Fibroblast of lung (primary cell): ENCODE measurements around the gene ITGAE. TPM values are rescaled to one million over a fixed set of nuclear protein-coding genes. Genes with fewer than 3 reads are reported as not detected.
A peak's percentile ranks its signal among the peaks of the same experiment; 100 is the strongest.

Experiments used
- DNase-seq, 2 donors: peaks; one replicate each; pipeline versions ENCODE4 v3.0.0 to v3.0.0-alpha.2; 2010; ENCODE audit warnings: low read depth in 2 of 2
- H2AFZ ChIP-seq: 2 replicates; pipeline ENCODE4 v1.5.1; 2012; ENCODE audit warnings: low read length, control low read depth, inconsistent platforms
- H3K27ac ChIP-seq: 2 replicates; pipeline ENCODE4 v1.5.1; 2011; ENCODE audit warnings: low read length, control low read depth; ENCODE audit not compliant: insufficient read depth
- H3K27me3 ChIP-seq: 2 replicates; pipeline ENCODE4 v1.5.1; 2011; ENCODE audit warnings: mild to moderate bottlenecking, low read length; ENCODE audit not compliant: control insufficient read depth, insufficient read depth
- H3K36me3 ChIP-seq: 2 replicates; pipeline ENCODE4 v1.5.1; 2011; ENCODE audit warnings: low read length; ENCODE audit not compliant: control insufficient read depth, insufficient read depth
- H3K4me1 ChIP-seq: 2 replicates; pipeline ENCODE4 v1.5.1; 2011; ENCODE audit warnings: low read length; ENCODE audit not compliant: control insufficient read depth, insufficient read depth; ENCODE audit errors: extremely low read depth
- H3K4me2 ChIP-seq: 2 replicates; pipeline ENCODE4 v1.5.1; 2011; ENCODE audit warnings: low read length, control low read depth; ENCODE audit not compliant: insufficient read depth; ENCODE audit errors: extremely low read depth
- H3K4me3 ChIP-seq, 4 experiments: fragments of 200-600 bp in 1 of 4; sonication (generic) in 1 of 4; replicated peaks in 1 of 4; 2 replicates each; pipeline ENCODE4 v1.5.1; 2011 to 2016; ENCODE audit warnings: low read length in 4 of 4, low read depth in 3 of 4, mild to moderate bottlenecking in 3 of 4, control low read depth in 2 of 4, inconsistent platforms in 1 of 4, mixed read lengths in 1 of 4; ENCODE audit not compliant: insufficient read depth in 1 of 4; ENCODE audit errors: control extremely low read depth in 1 of 4
- H3K79me2 ChIP-seq: 2 replicates; pipeline ENCODE4 v1.5.1; 2012; ENCODE audit warnings: mild to moderate bottlenecking, low read length, inconsistent platforms; ENCODE audit not compliant: control insufficient read depth, insufficient read depth
- H3K9ac ChIP-seq: 2 replicates; pipeline ENCODE4 v1.5.1; 2011; ENCODE audit warnings: mild to moderate bottlenecking, low read length, control low read depth; ENCODE audit not compliant: insufficient read depth
- H3K9me3 ChIP-seq: 2 replicates; pipeline ENCODE4 v1.5.1; 2012; ENCODE audit warnings: low read depth, low read length; ENCODE audit not compliant: control insufficient read depth, insufficient read depth
- H4K20me1 ChIP-seq: 2 replicates; pipeline ENCODE4 v1.5.1; 2011; ENCODE audit warnings: low read length; ENCODE audit not compliant: control insufficient read depth, insufficient read depth; ENCODE audit errors: extremely low read depth
- EZH2 ChIP-seq: IDR thresholded peaks from 2 replicates; pipeline ENCODE4 v1.5.1; 2012; ENCODE audit warnings: low read length, control low read depth, mild to moderate bottlenecking; ENCODE audit errors: missing control alignments
- polyA plus RNA-seq, 2 donors: library from polyadenylated mRNA; depleted of rRNA in 1 of 2; stranded (reverse) in 1 of 2; unstranded in 1 of 2; fragments of >200 nt; gene quantifications; 2 replicates each; pipeline ENCODE4 v1.2.1, GENCODE V29; 2011 to 2012; ENCODE audit warnings: missing spikeins in 1 of 2
- total RNA-seq: library from RNA; depleted of rRNA; stranded (reverse); fragments of >200 nt; gene quantifications from 2 replicates; pipeline ENCODE4 v1.2.1, GENCODE V29; 2014
- TF ChIP-seq, protein P1 (sequence below), 2 donors: IDR thresholded peaks in 1 of 2; conservative IDR thresholded peaks in 1 of 2; 1 replicate in 1 of 2; 2 replicates in 1 of 2; pipeline ENCODE4 v1.5.1; 2011 to 2012; ENCODE audit warnings: low read length in 2 of 2, control low read depth in 1 of 2, inconsistent platforms in 1 of 2, low read depth in 1 of 2, mild to moderate bottlenecking in 1 of 2

The ITGAE gene
- total and polyA plus RNA-seq, 2 donors (not counting 1 experiment from before 2014, with no cell fraction given), result 29.7 to 72.5 TPM

DNA sequence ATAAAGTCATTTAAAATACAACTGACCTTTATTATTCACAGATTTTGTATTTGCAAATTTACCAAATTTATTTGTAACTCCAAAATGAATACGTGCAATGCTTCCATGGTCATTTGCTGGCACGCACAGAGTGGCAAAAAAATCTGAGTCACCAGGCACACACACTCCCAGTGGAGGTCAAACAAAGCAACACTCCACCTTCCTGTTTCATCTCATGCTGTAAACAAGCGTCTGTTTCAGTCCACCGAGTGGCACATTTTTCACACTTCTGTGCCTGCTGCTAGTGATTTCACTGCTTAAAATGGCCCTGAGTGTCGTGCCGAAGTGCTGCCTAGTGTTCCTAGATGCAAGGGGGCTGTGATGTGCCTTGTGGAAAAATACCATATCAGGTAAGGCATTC, 17.8 kb upstream of the ITGAE start:
- no peak overlapping the region for H3K4me3 ChIP-seq
- no peak overlapping the region for H3K9ac ChIP-seq
- peak in 1 of 2 donors; percentile 55 for DNase-seq
- H4K20me1 ChIP-seq, result peaks cover under 1% of the 10 kb centered on the region
- no peaks in the 10 kb centered on the region for H3K9me3 ChIP-seq
- no peak for TF ChIP-seq EZH2
- TF ChIP-seq, protein P1, sequence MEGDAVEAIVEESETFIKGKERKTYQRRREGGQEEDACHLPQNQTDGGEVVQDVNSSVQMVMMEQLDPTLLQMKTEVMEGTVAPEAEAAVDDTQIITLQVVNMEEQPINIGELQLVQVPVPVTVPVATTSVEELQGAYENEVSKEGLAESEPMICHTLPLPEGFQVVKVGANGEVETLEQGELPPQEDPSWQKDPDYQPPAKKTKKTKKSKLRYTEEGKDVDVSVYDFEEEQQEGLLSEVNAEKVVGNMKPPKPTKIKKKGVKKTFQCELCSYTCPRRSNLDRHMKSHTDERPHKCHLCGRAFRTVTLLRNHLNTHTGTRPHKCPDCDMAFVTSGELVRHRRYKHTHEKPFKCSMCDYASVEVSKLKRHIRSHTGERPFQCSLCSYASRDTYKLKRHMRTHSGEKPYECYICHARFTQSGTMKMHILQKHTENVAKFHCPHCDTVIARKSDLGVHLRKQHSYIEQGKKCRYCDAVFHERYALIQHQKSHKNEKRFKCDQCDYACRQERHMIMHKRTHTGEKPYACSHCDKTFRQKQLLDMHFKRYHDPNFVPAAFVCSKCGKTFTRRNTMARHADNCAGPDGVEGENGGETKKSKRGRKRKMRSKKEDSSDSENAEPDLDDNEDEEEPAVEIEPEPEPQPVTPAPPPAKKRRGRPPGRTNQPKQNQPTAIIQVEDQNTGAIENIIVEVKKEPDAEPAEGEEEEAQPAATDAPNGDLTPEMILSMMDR (conservative IDR thresholded peaks at IDR 0.05 in 1 of 2, IDR thresholded peaks at IDR 0.05 in 1 of 2; ENCODE audit: low read depth in 1 of 2, low read length in 2 of 2), result no peak
- H3K36me3 ChIP-seq, result peaks cover 11% of the 10 kb centered on the region
- H3K79me2 ChIP-seq, result no peaks in the 10 kb centered on the region
- H3K4me2 ChIP-seq, result no peak overlapping the region
- no peaks in the 10 kb centered on the region for H3K4me1 ChIP-seq
- no peaks in the 10 kb centered on the region for H3K27me3 ChIP-seq
- no peak overlapping the region for H3K27ac ChIP-seq
- H2AFZ ChIP-seq, result no peak overlapping the region

DNA sequence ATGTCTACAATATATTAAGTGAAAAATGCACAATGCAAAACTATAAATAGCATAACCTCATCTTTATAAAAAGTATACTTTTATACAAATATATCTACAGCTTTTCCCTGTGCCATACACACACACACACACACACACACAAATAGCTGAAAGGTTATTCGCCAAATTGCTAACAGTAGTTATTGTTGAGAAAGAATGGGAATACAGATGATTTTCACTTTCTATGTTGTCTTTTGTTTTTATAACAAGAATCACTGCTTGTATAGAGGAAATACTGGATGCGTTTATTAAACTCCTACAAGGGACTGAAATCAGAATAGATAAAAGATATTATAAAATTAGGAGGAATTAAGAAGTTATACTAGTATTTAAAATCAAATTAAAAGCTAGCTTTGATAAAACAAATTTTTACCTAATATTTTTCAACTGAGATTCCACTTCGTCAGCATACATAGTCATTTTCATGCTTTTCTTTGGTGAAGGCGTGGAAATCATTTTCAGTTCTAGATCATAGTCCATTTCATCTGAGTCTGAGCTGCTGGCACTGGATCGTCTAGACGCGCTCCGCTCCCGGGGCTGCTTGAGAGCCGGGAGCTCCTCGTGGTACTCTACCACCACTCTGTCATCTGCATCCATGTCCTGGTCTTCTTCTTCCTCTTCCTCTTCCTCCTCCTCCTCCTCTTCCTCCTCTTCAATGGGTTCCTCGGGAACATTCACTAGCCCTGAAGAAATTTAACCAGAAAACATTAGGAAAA, 17.0 kb upstream of the ITGAE start:
- no peak overlapping the region for H3K4me2 ChIP-seq
- H2AFZ ChIP-seq, result no peak overlapping the region
- H3K36me3 ChIP-seq, result peaks cover 11% of the 10 kb centered on the region
- TF ChIP-seq EZH2, result no peak
- TF ChIP-seq, protein P1 (conservative IDR thresholded peaks at IDR 0.05 in 1 of 2, IDR thresholded peaks at IDR 0.05 in 1 of 2; ENCODE audit: low read depth in 1 of 2, low read length in 2 of 2), result no peak
- no peak for DNase-seq
- no peaks in the 10 kb centered on the region for H3K79me2 ChIP-seq
- no peak overlapping the region for H3K9ac ChIP-seq
- no peaks in the 10 kb centered on the region for H3K27me3 ChIP-seq
- H3K4me1 ChIP-seq, result no peaks in the 10 kb centered on the region
- no peaks in the 10 kb centered on the region for H4K20me1 ChIP-seq
- no peak overlapping the region for H3K4me3 ChIP-seq
- H3K9me3 ChIP-seq, result no peaks in the 10 kb centered on the region
- H3K27ac ChIP-seq, result no peak overlapping the region

DNA sequence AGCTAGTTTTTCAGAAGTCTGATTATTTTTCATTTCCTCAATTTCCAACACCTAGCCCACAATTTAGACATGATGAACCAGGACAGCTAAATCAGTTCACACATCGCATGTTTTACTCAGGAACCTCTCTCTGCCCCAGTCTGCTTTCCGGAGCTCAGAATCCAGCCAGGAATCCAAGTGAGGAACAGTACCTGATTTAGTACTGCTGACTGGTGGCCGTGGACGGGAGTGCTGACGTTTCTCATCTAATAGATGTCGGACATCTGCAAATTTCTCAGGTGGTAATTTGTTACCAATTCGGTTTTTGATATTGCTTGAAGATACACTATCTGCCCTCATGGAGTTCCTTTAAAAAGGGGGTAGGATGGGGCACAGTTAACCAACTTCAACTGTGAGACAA, 14.9 kb upstream of the ITGAE start:
- no peak overlapping the region for H3K4me2 ChIP-seq
- no peak for TF ChIP-seq EZH2
- TF ChIP-seq, protein P1 (conservative IDR thresholded peaks at IDR 0.05 in 1 of 2, IDR thresholded peaks at IDR 0.05 in 1 of 2; ENCODE audit: low read depth in 1 of 2, low read length in 2 of 2), result no peak
- no peaks in the 10 kb centered on the region for H3K9me3 ChIP-seq
- no peak overlapping the region for H3K9ac ChIP-seq
- no peaks in the 10 kb centered on the region for H4K20me1 ChIP-seq
- H3K27ac ChIP-seq, result no peak overlapping the region
- no peak for DNase-seq
- H2AFZ ChIP-seq, result no peak overlapping the region
- H3K36me3 ChIP-seq, result peaks cover 15% of the 10 kb centered on the region
- H3K79me2 ChIP-seq, result no peaks in the 10 kb centered on the region
- H3K4me3 ChIP-seq, result no peak overlapping the region
- no peaks in the 10 kb centered on the region for H3K27me3 ChIP-seq
- no peaks in the 10 kb centered on the region for H3K4me1 ChIP-seq
